ENCODE data around the gene CNTN1. TPM values are rescaled to one million over a fixed set of nuclear protein-coding genes. Genes with fewer than 3 reads are reported as not detected.

CNTN1 gene
- total and polyA plus RNA-seq, 3 donors from 2014 or later: 12.0 to 24.1 (median 21.7) TPM

- Histone ChIP-seq H3K27me3 (no peaks in the 10 kb centered on the region), H3K36me3 (ENCODE audit: low read depth, missing control alignments) (no peaks in the 10 kb centered on the region), H3K4me3 (no peak overlapping the region), H3K9me3 (no peaks in the 10 kb centered on the region), H3K4me1 (no peaks in the 10 kb centered on the region), H3K27ac (no peak overlapping the region)
- TF ChIP-seq POLR2A (IDR thresholded peaks at IDR 0.05) (no peak), CTCF (IDR thresholded peaks at IDR 0.05) (no peak)
- no peak for DNase-seq
- intact Hi-C loops (cut with DNase I; ENCODE audit: low total_unique reads): no loop called here
These were observed 340.1 kb downstream of the CNTN1 start for GRCh38 chr12:41032386-41032785.

DNA sequence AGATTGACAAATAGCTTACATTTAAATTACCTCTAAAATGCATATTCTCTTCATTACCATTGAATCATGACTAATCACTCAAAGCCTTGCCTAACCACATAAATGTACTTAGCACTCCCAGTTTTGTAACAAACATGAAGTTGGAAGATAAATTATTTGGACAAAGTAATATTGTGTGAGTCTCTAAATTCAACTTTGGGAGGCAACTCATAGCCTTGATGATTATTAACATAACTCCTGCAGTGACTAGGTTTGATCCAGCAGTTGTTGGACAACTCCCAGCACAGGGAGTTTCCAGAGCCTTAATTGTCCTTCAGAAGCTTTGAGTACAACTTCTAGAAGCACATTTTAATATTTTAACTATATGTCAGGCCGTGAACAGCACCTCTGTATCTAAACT, 342.4 kb downstream of the CNTN1 start:
- Histone ChIP-seq H3K4me3 (no peak overlapping the region), H3K27ac (peak overlapping the region in 1 of 2 donors; percentile 0), H3K36me3 (ENCODE audit: low read depth, missing control alignments) (no peaks in the 10 kb centered on the region), H3K4me1 (no peaks in the 10 kb centered on the region), H3K27me3 (no peaks in the 10 kb centered on the region), H3K9me3 (no peaks in the 10 kb centered on the region)
- DNase-seq: peak; percentile 59
- no peak for TF ChIP-seq POLR2A (IDR thresholded peaks at IDR 0.05)
- TF ChIP-seq CTCF (IDR thresholded peaks at IDR 0.05): no peak
- intact Hi-C loops (cut with DNase I; ENCODE audit: low total_unique reads): no loop called here
- WGBS, 2 donors: 23 to 42% methylated on average over 1 of the region's 1 CpG

DNA sequence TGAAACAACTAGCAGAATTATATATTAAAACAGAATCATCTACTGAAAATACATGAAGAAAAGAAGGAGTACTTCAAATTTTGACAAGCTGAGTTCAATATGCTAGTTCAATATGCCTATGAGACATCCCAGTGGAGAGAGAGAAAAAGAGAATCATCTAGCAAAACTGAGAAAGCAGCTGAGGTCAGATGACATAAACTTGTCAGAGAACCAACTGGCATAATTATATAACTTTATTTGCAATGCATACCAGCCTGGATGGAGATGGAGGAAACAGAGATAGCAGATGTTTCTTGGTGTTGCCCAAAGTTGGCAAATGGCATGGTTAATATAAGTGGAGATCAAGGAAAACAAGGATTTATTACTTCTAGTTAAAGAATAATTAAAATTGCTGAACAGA, 347.2 kb downstream of the CNTN1 start:
- intact Hi-C loops (cut with DNase I; ENCODE audit: low total_unique reads): no loop called here
- Histone ChIP-seq H3K36me3 (ENCODE audit: low read depth, missing control alignments) (no peaks in the 10 kb centered on the region), H3K4me3 (no peak overlapping the region), H3K9me3 (no peaks in the 10 kb centered on the region), H3K27ac (no peak overlapping the region), H3K4me1 (no peaks in the 10 kb centered on the region), H3K27me3 (no peaks in the 10 kb centered on the region)
- no peak for DNase-seq
- TF ChIP-seq POLR2A (IDR thresholded peaks at IDR 0.05) (no peak), CTCF (IDR thresholded peaks at IDR 0.05) (no peak)

DNA sequence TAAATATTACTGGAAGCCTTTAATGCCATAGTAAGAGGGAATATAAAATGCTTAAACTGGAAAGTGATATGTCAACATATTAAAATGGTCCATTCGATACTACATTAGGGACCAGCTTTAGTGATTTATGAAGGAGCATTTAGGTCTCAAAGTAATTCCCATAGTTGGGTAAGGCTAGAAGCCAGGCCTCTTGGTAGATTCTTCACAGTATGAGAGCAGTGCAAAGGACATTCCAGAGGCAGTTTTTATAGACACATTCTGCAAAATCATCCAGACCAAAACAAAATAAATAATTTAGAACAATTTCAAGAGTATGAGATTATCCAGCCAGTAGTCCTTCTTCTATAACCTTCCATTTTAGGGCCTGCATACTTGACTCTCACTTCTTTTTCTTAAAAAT, 353.3 kb downstream of the CNTN1 start:
- H3K27me3 ChIP-seq: no peaks in the 10 kb centered on the region
- H3K4me3 ChIP-seq: no peak overlapping the region
- H3K36me3 ChIP-seq (ENCODE audit: low read depth, missing control alignments): no peaks in the 10 kb centered on the region
- H3K27ac ChIP-seq: no peak overlapping the region
- H3K9me3 ChIP-seq: no peaks in the 10 kb centered on the region
- TF ChIP-seq POLR2A (IDR thresholded peaks at IDR 0.05): no peak
- TF ChIP-seq CTCF (IDR thresholded peaks at IDR 0.05): no peak
- 60 to 71% methylated on average over 1 of the region's 1 CpG for WGBS, 2 donors
- intact Hi-C loops (cut with DNase I; ENCODE audit: low total_unique reads): no loop called here
- no peaks in the 10 kb centered on the region for H3K4me1 ChIP-seq
- DNase-seq: no peak

DNA sequence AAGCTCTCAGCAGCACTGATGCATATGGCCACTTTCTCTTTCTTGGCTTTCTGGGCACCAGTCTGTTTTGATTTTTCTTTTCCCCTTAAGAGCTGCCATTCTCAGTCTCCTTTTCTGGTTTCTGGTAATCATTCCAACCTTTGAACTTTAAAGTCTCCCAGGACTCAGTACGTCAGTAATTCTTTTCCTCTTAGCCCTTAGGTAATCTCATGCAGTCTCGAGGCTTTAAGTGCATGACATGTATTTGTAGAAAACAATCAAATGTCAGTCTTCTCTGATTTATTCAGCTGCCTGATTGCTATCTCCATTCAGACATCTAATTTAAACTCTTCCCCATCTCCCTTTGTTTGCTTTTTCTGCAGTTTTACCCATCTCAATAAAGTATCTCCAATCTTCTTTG, 356.8 kb downstream of the CNTN1 start:
- intact Hi-C loops (cut with DNase I; ENCODE audit: low total_unique reads): no loop called here
- no peak overlapping the region for H3K4me3 ChIP-seq
- no peak overlapping the region for H3K27ac ChIP-seq
- H3K4me1 ChIP-seq: no peaks in the 10 kb centered on the region
- H3K9me3 ChIP-seq: no peaks in the 10 kb centered on the region
- 69 to 82% methylated on average over 2 of the region's 2 CpGs for WGBS, 2 donors
- no peak for TF ChIP-seq POLR2A (IDR thresholded peaks at IDR 0.05)
- no peak for TF ChIP-seq CTCF (IDR thresholded peaks at IDR 0.05)
- H3K36me3 ChIP-seq (ENCODE audit: low read depth, missing control alignments): no peaks in the 10 kb centered on the region
- H3K27me3 ChIP-seq: no peaks in the 10 kb centered on the region
- DNase-seq: no peak

Data from testis (tissue), 3 donors.